Activated T-helper 9 cell treated with anti-CD3 and anti-CD28 coated beads, Interleukin-2, amount 50 U/mL, for 16 hours (primary cell): ENCODE measurements around the gene KIRREL3.

Experiments used
- DNase-seq: peaks from one replicate; pipeline ENCODE4 v3.0.0-alpha.2; 2020; ENCODE audit warnings: low read depth

The KIRREL3 gene

DNA sequence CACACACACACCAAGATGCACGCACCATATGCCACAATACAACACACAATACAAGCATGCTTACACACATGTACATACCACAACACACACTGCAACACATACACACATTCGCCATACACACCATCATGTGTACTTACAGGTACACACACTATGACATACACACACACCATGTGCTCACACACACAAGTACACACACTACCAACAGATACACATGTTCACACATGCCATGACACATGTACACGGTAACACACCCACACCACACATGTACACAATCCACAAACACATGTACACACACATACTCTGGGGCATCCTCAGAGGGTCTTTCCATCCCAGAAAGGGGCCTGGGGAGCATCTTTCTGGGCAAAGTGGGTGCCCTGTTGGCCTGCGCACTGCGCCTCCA is 562.8 kb downstream of the KIRREL3 start:
- DNase-seq, result no peak

DNA sequence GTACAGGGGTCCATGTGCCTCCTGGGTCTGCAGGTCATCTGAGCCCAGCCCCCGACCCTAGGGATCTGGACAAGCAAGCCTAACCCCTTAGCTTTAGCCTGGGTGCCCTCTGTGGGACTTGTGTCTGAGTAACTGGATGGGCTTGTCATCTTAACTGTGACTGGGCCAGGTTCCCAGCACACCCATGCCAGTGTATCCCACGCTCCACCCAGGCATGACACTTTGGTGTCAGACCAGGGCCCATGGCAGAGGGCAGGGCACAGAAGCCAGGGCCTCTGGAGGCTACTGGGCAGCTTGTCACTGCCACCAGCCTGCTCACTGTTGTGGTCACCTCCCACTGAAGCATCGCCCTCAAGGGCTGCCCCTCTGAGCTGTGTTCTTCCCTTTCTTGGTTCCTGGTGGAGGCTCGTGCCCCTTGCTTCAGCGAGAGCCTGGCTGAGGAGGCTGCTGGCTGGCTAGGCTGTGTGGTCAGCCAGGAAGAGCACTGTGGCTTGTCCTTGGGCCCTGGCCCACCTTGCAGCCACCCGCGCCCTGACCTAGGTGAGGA is 564.3 kb downstream of the KIRREL3 start:
- DNase-seq, result no peak

DNA sequence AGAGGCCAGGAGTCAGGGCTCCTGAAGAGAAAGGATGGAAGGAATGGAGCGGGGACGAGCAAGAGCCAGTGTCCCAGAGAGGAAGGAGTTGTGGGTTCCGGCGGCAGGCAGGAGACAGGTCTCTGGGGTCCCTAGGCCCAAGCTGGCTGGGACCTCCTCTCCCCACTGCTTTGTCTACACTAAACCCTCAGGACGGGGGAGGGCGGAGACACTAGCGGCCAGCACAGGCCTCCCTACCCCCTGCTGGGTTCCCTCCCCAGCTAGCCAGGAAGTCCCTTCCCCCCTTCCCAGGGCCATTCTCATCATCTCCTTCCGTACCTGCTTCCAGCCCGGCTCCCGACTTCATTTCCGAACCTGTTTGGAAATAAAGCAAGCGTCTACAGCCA is 565.6 kb downstream of the KIRREL3 start:
- DNase-seq, result no peak

DNA sequence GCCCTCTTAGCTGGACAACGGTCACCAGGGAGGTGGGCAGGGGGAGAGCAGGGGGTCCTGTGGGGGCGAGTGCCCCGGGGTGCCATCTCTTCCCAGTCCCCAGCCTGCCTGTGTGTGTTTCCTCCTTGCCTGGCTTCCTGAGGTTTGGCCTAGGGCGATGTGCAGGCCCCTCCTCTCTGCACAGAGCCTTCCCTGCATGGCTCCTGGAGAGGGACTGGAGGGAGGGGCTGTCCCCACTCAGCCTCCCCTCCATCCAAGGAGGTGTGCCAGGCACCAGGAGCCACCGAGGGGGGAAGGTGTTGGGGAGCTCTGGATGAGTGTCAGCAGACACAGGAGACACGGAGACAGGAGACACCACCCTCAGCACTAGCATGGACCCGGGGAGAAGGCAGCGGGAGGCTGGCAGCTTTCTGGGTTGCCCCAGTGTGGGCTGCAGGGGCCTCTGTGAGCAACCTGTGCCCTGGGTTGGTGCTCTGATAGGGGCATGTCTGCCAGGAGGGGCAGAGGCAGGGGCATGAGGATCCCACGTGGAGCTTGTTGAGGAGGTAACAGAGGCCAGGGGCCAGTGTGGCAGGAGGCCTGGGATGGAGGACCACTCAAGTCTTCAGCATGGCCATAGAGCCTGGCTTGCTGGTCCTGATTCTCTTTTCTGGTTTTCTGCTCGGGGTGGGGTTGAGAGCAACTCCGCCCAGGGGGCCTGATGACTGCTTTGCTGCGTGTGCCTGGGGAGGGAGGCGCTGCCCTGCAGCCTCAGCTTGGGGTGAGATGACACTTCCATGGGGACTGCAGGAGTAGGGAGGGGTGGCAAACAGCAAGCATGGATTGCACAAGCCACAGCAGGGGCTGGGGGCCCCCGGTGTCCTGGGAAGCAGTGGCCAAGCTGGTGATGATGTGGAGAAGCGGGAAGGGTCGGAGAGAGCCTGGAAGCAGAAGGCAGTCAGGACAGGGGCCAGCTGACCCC is 566.3 kb downstream of the KIRREL3 start:
- DNase-seq, result no peak

DNA sequence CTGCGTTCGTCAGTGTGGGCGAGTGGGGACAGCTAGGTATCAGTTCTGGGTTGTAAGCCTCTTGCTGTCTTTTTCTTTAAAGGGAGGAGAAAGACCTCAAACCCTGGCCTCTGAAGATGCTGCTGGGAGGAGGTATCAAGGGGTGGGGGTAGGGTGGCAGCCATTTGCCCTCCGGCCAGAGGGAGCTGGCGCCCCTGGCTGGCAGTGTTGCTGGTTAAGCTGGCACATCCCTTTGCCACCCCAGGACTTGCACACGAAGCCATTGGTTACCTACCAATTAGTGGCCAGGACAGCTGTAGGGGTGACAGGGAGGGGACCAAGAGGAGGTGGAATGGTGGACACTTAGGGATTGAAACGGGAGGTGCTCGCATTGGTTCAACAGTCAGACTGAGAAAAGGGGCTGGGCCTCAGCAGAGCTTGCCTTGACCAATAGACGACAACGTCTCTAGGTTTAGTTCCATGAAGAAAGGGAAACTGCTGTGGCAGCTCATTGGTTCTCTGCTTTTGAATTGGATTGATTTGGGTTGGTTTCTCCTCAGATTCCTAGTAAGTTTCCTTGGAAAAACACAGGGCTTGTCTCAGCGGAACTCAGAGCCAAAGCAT is 567.2 kb downstream of the KIRREL3 start:
- no peak for DNase-seq

DNA sequence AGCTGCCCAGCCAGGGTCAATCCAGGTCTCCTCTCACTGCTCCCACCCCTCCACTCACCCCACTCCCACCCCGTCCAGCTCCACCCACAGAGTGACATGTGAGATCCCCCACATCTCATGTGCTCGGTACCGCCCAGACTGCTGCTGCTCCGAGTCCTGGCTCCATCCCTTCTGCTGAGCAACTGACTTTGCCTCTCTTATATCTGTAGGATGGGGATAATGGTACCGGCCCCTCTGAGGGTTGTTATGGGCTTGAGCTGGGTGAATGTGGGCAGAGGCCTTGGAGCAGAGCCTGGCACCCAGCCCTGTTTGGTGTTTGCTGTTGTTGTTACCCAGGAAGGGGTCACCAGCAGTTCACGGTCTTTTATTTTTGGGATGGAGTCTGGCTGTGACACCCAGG is 568.0 kb downstream of the KIRREL3 start:
- no peak for DNase-seq

DNA sequence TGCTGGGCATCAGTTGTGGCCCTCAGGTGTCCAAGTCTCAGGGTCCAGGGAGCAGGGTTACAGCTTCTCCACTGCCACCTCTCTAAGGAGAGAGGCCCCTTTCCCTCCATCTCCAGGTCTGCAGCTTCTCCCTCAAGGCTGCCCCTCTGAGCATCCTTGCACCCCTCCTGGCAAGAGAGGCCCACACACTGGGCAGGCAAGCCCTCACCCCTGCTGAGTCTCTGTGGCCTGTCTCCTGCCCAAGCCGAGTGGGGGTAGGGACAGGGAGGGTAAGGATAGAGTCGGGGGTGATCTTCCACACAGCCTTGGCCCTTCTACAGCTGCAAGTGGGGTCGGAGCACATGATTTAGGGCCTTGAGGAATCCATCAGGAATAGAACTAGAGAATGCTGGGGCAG is 568.5 kb downstream of the KIRREL3 start:
- DNase-seq, result no peak

DNA sequence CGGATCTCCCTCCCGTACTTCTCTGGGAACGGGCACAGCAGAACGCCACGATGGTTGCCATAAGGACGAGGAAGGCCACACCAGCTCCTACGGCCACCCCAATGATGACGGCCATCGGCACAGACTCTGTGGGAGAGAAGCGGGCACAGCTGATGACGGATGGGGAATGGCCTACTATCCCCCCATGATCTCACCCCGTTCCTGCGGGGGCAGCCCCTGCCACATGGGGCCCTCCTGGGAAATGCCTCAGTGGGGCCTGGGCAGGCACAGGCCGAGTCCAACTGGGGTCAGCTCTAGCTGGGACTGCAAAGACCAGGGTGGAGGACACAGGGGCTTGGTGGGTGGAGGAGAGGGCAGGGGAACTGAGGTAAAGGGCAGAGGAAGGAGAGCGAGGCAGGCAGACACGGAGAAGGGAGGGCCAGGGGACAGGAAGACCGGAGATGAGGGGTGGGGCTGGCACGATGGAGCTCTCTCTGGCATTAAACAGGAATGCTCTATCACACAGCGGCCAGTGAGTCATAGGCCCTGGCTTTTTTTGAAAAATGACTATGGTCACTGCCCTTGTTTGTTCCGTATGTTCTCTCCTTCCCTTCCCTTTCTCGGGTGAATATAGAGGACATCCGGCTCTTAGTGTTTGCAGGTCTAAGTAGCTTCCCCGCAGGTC is 569.0 kb downstream of the KIRREL3 start:
- DNase-seq, result no peak

DNA sequence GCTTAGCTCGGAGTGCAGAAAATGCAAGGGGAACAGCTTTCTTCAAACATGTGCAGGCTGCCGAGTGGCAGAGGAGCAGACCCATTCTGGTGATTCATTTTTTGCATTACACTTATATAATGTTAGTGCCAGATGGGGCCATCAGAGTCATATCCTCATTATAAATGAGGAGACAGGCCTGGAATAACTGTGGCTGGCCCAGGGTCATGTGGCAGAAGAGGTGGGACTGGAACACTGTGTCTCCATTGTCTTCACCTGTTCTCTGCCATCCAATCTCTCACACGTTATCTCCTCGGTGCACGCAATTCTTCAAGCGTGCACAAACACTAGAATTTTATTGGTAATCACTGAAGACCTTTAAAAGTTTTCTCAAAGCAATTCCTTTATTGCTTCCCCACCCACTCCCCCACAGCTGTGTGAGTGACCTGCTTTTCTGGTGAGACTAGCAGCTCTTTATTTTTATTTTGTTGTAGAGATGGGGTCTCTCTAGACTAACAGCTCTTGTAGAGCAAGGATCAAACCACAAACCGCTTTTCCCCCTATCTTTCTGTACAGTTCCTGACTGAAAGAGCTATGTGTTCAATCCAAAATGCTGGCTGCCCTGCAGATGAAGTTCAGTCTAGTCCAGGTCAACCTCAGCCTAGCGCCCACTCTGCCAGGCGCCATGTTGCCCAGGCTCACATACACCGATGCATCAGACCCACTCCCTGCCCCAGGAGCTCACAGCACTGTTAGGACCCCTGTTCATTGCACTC is 569.8 kb downstream of the KIRREL3 start:
- DNase-seq, result no peak

DNA sequence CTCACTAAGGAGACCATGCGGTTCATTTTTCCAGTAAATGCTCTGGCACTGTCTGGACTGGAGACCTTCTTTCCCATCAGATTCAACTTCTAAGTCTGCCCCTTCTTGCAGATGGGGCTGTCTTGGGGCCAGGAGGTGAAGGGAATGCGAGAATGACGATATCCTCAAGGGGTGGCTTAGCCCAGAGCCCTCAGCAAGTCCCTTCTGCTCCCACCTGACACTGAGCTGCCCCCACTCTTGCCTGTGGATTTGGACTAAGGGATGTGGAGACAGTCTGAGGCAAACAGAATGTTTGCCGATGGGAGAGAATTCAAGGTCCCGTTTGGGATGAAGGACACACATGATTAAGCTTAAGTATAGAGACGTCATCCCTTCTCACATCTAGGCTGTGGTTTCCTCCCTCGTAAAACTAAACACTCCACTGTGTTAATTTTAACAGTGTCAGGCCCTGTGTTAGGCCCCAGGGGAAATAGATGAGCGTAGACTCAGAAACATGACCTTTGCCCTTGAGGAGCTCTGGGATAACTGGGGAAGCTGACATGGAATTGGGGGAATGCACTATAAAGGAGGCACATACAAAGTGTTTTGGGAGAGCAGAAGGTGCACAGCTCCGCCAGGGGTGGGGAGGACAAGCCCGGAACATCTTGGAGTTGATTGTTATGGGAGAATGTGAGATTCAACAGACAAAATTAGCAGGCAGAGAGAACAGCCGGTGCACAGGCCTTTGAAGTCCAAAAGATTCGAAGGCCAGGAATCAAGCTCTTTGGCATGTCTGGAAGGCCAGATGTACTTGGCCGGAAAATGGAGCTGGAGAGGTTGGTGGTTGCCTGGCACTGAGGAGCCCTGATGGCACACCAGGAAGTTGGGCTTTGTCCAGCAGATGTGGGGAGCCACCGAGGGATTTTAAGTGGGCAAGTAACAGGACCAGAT is 573.5 kb downstream of the KIRREL3 start:
- no peak for DNase-seq

DNA sequence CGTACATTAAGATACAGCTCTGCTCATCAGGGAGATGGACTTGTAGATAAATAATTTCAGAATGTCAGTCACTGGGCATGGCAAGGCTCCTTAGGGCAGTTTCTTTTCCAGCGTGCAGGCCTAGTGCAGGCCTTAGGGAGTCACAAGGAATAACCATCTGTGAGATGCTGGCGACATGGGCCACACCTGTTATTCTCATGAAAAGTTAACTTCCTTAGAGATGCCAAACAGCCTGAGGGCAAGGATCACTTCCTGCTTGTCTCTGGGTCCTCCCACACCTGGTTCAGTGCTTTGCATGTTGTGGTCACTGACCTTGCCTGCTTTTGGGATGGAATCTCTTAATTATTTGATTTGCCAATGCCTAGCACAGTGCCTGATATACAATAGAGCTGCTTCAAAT is 574.5 kb downstream of the KIRREL3 start:
- no peak for DNase-seq

DNA sequence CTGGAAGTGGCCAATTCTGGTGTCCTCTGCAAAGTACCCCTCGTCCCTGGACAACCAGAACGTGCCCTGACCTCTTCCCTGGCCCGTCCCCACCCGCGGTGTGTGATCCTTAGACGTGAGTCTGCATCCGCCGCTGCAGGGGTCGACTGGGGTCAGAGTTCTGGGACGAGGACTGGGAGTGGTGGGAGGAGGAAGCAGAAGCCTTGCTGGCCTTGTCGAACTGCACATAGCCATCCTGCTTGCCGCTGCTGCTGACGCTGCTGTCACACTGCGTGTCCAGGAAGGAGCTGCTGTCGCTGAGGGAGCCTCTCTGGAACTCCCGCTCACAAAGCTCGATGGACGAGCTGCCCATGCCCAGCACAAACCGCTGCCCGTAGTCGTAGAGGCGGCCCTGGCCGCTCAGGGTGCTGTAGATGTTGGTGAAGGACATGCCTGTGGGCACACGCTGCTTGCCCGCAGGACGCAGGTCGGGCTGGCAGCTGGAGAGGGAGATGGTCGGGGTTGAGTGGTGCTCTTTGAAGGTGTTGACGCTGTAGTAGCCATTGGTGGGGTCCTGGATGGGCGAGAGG is 576.0 kb downstream of the KIRREL3 start:
- DNase-seq, result no peak

DNA sequence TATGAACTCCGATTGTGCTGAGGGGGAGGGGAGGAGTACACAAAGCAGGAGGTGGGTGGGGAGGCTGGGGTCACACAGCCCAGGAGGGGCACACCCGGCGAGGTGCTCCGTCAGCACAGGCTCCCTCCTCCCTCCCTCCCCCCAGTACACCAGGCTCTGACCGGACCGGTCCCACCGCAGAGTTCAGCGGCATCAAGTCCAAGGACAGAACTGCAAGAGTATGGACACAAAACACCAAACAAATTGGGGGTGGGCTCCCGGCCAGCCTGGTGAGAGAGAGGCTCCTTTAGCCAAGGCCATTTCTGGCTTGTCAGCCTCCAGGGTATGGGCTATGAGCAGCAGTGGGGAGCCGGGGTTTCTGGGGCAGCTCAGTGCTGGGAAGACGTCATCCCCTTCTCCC is 576.8 kb downstream of the KIRREL3 start:
- DNase-seq, result no peak

DNA sequence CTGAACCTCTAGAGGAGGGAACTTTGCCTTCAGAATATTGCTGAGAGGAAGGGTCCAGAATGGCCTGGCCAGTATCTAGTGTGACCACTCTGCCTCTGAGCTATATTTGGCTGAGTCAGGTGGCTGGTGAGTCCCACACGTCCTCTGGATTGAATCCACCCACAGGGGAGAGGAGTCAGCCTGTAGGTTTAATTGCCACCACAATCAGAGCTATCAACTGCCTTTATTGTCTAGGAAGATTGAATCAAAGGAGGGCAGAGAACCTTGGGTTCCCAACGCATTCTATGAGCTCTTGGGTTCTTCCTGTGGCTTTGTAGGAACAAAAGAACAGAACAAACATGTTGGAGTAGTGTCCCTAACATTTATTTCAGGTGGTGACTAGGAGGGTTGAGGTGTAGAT is 577.4 kb downstream of the KIRREL3 start:
- DNase-seq, result no peak

DNA sequence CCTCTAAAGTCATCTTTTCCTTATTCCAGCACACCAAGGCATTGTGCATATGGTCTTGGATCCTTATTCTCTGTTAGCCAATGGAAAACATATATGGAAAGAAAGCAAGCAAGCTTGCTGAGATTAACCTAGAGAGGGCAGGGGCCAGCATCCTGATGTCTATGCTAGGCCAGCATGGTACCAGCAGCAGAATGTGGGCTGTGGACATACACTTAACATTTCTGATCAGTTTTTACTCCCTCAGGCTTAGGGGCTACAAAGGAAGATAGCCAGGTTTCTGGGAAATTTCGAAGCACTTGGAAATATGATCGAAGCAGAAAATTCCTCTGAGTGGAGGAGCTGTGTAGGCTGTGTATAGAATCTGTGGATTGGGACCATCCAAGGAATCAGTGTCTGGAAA is 578.1 kb downstream of the KIRREL3 start:
- no peak for DNase-seq

DNA sequence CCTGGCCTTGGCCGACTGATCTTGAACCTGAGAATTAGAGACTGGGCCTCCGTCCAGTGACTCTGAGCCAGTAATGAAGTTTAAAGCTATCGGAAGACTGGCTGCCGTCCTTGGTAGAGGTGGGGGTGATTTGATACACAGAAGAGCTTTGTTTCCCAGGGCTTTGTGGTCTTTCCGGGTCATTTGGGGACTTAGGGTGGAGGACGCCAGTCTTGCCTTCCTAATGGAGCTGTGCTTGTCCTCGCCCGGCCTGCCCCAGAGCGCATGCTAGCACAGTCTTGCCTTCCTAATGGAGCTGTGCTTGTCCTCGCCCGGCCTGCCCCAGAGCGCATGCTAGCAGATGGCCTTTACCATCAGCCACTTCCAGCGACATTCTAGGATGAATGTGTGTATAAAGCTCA is 579.3 kb downstream of the KIRREL3 start:
- DNase-seq, result no peak

DNA sequence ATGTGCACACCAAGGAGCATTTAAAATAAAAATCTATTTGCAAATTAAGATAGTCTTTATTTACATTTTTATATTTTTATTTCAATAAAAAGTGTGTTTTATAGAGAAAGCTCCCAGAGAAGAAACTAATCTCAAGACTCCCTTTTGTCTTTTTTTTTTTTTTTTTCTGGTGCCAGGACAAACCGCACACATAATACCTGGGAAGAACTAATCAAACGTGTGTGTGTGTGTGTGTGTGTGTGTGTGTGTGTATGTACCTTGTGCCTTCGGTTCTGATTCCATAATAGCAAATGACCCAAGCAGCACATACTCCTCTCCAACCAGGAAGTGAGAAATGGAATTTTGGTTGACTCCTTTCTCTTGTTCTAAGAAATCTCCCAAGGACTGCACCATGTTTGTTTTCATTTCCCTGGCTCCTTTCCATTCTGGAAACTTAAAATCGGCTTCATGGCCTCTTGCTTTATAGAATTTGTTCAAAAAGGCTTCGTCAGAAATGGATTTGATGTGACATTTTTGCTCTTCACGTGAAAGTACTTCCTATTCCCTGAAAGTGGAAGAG is 579.8 kb downstream of the KIRREL3 start:
- DNase-seq, result no peak

DNA sequence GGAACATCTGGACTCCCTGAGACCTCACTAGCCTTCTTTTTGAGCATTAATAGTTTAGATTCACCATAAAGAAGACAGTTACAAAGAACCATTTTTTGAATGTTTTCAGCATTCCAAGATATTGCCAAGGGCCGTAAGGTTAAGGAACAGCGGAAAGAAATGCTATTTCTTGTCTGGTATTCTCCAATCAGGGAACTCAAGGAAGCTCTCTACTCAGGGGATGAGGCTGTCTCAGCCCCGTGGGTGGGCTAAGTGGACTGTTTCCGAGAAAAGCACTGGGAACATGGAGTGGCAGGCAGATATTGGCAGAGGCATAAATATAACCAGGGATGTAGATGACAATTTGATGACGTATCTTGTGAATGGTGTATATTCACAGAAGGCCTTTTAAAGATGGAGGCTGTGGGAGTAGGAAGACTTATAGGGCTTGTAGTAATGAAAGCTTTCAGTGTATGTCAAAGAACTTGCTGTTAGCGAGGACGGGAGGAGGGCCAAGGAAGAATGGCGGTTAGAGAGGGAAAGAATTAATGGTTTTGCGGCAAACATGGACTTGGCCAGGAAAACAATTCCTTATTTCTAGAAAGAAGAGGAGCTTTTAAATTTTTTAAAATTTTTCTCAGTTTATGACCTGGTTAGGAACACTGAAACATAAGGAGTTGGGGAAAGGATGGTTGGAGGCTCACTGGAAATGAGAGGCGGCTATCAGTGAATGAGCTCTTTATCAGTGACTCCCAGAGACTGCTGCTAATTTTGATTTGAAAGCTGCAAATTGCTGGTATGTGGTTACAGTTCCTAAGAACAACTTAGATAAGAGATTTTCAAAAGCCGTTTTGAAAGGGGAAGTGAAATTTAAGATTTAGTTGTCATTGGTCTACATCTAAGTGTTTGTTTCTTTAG is 580.5 kb downstream of the KIRREL3 start:
- no peak for DNase-seq

DNA sequence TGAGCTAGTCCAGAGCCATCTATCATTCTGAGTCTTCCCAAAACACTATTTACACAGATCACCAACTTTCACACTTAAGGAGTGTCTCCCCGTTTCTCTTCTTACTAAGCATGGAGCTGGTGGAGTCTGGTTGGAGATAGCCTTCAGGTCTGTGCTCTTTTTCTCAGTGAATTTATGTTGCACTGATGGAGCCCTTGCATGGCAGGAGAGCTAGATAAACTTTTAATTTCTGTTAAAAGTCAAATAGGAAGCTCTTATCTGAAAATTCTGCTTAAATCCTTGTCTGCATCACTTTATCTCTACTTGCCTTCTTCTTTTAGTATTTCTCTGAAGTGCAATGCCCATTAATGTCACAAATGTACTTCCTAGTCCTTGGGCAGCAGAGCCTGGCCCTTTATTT is 581.7 kb downstream of the KIRREL3 start:
- no peak for DNase-seq
